ENCODE measurements around the gene HNRNPK. TPM values are rescaled to one million over a fixed set of nuclear protein-coding genes. Genes with fewer than 3 reads are reported as not detected.
A peak's percentile ranks its signal among the peaks of the same experiment; 100 is the strongest.

The HNRNPK gene
- total RNA-seq, 4 donors from 2014 or later: 310 to 396 (median 360) TPM

- Histone ChIP-seq H3K4me1 (no peaks in the 10 kb centered on the region), H3K27ac (peak overlapping the region in 1 of 4 donors; percentile 27), H3K4me3 (no peak overlapping the region), H3K36me3 (no peaks in the 10 kb centered on the region), H3K9me3 (no peaks in the 10 kb centered on the region), H3K27me3 (no peaks in the 10 kb centered on the region)
- TF ChIP-seq CTCF (IDR thresholded peaks at IDR 0.05) (no peak), POLR2A (IDR thresholded peaks at IDR 0.05) (no peak)
- no peak for DNase-seq
Observed at GRCh38 chr9:84002344-84002743, 22.3 kb upstream of the HNRNPK start.

- Histone ChIP-seq H3K36me3 (no peaks in the 10 kb centered on the region), H3K27me3 (no peaks in the 10 kb centered on the region), H3K4me1 (no peaks in the 10 kb centered on the region), H3K27ac (no peak overlapping the region), H3K4me3 (no peak overlapping the region), H3K9me3 (no peaks in the 10 kb centered on the region)
- TF ChIP-seq POLR2A (IDR thresholded peaks at IDR 0.05) (no peak), CTCF (IDR thresholded peaks at IDR 0.05) (no peak)
- DNase-seq: no peak
Observed at GRCh38 chr9:84001621-84002020, 21.6 kb upstream of the HNRNPK start.

- no peak for DNase-seq
- TF ChIP-seq CTCF (IDR thresholded peaks at IDR 0.05) (no peak), POLR2A (IDR thresholded peaks at IDR 0.05) (no peak)
- H3K4me1 ChIP-seq: no peaks in the 10 kb centered on the region
- no peak overlapping the region for H3K4me3 ChIP-seq
- H3K36me3 ChIP-seq: no peaks in the 10 kb centered on the region
- H3K27ac ChIP-seq: no peak overlapping the region
- no peaks in the 10 kb centered on the region for H3K9me3 ChIP-seq
- no peaks in the 10 kb centered on the region for H3K27me3 ChIP-seq
Observed at GRCh38 chr9:84000186-84000585, 20.2 kb upstream of the HNRNPK start.

GRCh38 chr9:83999141-83999918 is 19.3 kb upstream of the HNRNPK start:
- no peak overlapping the region for H3K4me3 ChIP-seq
- TF ChIP-seq CTCF (IDR thresholded peaks at IDR 0.05) (no peak), POLR2A (IDR thresholded peaks at IDR 0.05) (no peak)
- no peaks in the 10 kb centered on the region for H3K27me3 ChIP-seq
- H3K27ac ChIP-seq: no peak overlapping the region
- H3K36me3 ChIP-seq: no peaks in the 10 kb centered on the region
- H3K9me3 ChIP-seq: no peaks in the 10 kb centered on the region
- DNase-seq: no peak
- H3K4me1 ChIP-seq: no peaks in the 10 kb centered on the region

- no peak overlapping the region for H3K4me3 ChIP-seq
- H3K27ac ChIP-seq: no peak overlapping the region
- no peaks in the 10 kb centered on the region for H3K4me1 ChIP-seq
- no peaks in the 10 kb centered on the region for H3K9me3 ChIP-seq
- DNase-seq: no peak
- no peaks in the 10 kb centered on the region for H3K27me3 ChIP-seq
- H3K36me3 ChIP-seq: no peaks in the 10 kb centered on the region
- no peak for TF ChIP-seq POLR2A (IDR thresholded peaks at IDR 0.05)
Observed at GRCh38 chr9:83996126-83996525, 16.1 kb upstream of the HNRNPK start.

GRCh38 chr9:83992901-83993300 is 12.9 kb upstream of the HNRNPK start:
- H3K27me3 ChIP-seq: no peaks in the 10 kb centered on the region
- no peak for DNase-seq
- no peaks in the 10 kb centered on the region for H3K4me1 ChIP-seq
- peaks cover 0 to 9% (median 0%) of the 10 kb centered on the region in 3 donors for H3K36me3 ChIP-seq
- TF ChIP-seq POLR2A (IDR thresholded peaks at IDR 0.05) (no peak), CTCF (IDR thresholded peaks at IDR 0.05) (no peak)
- no peak overlapping the region for H3K4me3 ChIP-seq
- no peak overlapping the region for H3K27ac ChIP-seq
- no peaks in the 10 kb centered on the region for H3K9me3 ChIP-seq
